Measurements from ENCODE around the gene PRM1. TPM values are rescaled to one million over a fixed set of nuclear protein-coding genes. Genes with fewer than 3 reads are reported as not detected.

PRM1 gene
- total RNA-seq, 1 donor from 2014 or later = not detected

DNA sequence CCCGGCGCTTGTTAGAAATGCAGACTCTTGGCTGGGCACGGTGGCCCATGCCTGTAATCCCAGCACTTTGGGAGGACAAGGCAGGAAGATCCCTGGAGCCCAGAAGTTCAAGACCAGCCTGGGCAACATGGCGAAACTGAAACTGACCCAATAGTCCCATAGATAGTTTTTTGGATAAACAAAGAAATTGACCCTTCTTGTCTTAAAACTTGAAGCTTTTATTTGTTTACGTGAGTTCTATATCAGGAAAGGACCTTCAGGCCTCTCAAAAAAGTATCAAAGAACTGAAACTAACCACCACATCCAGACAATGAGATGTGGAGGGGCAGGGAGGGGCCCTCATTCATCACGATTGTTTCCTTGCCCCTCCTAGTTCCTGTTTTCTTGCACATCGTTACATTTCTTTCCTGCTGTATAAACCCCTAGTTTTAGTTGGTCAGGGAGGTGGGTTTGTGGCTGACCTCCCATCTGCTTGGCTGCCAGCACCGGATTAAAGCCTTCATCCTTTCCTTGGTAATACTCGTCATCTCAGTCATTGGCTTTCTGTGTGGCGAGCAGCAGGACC, 29.9 kb upstream of the PRM1 start:
- H3K9me3 ChIP-seq (ENCODE audit: insufficient read depth, low read depth, low read length) = no peaks in the 10 kb centered on the region
- H4K20me1 ChIP-seq (ENCODE audit: insufficient read depth, low read length) = no peaks in the 10 kb centered on the region
- no peak overlapping the region for H2AFZ ChIP-seq (ENCODE audit: low read depth, low read length)
- H3K27me3 Mint-ChIP-seq (ENCODE audit: low read depth, unreplicated experiment) = no peaks in the 10 kb centered on the region
- H3K9me3 Mint-ChIP-seq (ENCODE audit: unreplicated experiment) = no peaks in the 10 kb centered on the region
- peaks cover 35% of the 10 kb centered on the region for H3K4me1 Mint-ChIP-seq (ENCODE audit: low read depth, unreplicated experiment)
- no peaks in the 10 kb centered on the region for H3K36me3 Mint-ChIP-seq (ENCODE audit: low read depth, unreplicated experiment)
- H3K4me3 ChIP-seq (ENCODE audit: insufficient read depth, low read depth, low read length) = no peak overlapping the region
- no peak overlapping the region for H3K4me3 Mint-ChIP-seq (ENCODE audit: unreplicated experiment)
- H3K36me3 ChIP-seq (ENCODE audit: insufficient read depth, low read length) = no peaks in the 10 kb centered on the region
- H3K27ac ChIP-seq (ENCODE audit: low read depth, low read length) = peak overlapping the region; percentile 59
- FAIRE-seq = no peak
- H3K9ac ChIP-seq (ENCODE audit: low read length) = no peak overlapping the region
- H3K27ac Mint-ChIP-seq (ENCODE audit: unreplicated experiment) = peak overlapping the region; percentile 89
- no peaks in the 10 kb centered on the region for H3K79me2 ChIP-seq (ENCODE audit: insufficient read depth, low read length)
- no peaks in the 10 kb centered on the region for H3K27me3 ChIP-seq (ENCODE audit: insufficient read depth, low read length)
- peak overlapping the region; percentile 45 for H3K4me2 ChIP-seq (ENCODE audit: low read length)
- TF ChIP-seq, protein P1, sequence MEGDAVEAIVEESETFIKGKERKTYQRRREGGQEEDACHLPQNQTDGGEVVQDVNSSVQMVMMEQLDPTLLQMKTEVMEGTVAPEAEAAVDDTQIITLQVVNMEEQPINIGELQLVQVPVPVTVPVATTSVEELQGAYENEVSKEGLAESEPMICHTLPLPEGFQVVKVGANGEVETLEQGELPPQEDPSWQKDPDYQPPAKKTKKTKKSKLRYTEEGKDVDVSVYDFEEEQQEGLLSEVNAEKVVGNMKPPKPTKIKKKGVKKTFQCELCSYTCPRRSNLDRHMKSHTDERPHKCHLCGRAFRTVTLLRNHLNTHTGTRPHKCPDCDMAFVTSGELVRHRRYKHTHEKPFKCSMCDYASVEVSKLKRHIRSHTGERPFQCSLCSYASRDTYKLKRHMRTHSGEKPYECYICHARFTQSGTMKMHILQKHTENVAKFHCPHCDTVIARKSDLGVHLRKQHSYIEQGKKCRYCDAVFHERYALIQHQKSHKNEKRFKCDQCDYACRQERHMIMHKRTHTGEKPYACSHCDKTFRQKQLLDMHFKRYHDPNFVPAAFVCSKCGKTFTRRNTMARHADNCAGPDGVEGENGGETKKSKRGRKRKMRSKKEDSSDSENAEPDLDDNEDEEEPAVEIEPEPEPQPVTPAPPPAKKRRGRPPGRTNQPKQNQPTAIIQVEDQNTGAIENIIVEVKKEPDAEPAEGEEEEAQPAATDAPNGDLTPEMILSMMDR (IDR thresholded peaks at IDR 0.05; ENCODE audit: insufficient read depth, low read depth, low read length) = no peak
- no peak for TF ChIP-seq EZH2 (IDR thresholded peaks at IDR 0.05; ENCODE audit: insufficient read depth, low read length)
- H3K4me1 ChIP-seq (ENCODE audit: insufficient read depth, low read length) = peaks cover 46% of the 10 kb centered on the region
- no peak for DNase-seq (ENCODE audit: low read depth)

DNA sequence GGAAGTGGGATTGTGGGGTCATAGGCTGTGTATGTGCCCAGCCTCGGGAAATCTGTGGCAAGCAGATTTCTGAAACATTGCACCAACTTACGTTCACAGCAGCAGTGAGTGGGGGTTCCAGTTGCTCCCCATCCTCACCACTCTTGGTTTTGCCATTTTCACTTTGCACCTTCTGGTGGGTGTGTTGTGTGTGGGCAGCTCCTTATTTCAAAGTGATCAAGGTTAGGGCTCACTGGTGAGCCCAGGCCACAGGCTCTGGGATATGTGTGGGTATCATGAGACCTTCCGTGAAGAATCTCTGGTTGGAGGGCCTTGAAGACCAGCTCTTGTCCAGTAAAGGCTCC, 29.5 kb upstream of the PRM1 start:
- H3K27me3 Mint-ChIP-seq (ENCODE audit: low read depth, unreplicated experiment) = no peaks in the 10 kb centered on the region
- Histone ChIP-seq H3K4me1 (ENCODE audit: insufficient read depth, low read length) (peaks cover 41% of the 10 kb centered on the region), H3K4me3 (ENCODE audit: insufficient read depth, low read depth, low read length) (no peak overlapping the region), H3K36me3 (ENCODE audit: insufficient read depth, low read length) (no peaks in the 10 kb centered on the region), H2AFZ (ENCODE audit: low read depth, low read length) (no peak overlapping the region), H3K4me2 (ENCODE audit: low read length) (no peak overlapping the region), H3K27me3 (ENCODE audit: insufficient read depth, low read length) (no peaks in the 10 kb centered on the region), H3K27ac (ENCODE audit: low read depth, low read length) (no peak overlapping the region), H3K79me2 (ENCODE audit: insufficient read depth, low read length) (no peaks in the 10 kb centered on the region), H3K9ac (ENCODE audit: low read length) (no peak overlapping the region), H4K20me1 (ENCODE audit: insufficient read depth, low read length) (no peaks in the 10 kb centered on the region), H3K9me3 (ENCODE audit: insufficient read depth, low read depth, low read length) (no peaks in the 10 kb centered on the region)
- peak overlapping the region; percentile 20 for H3K4me3 Mint-ChIP-seq (ENCODE audit: unreplicated experiment)
- DNase-seq (ENCODE audit: low read depth) (no peak), FAIRE-seq (no peak)
- no peaks in the 10 kb centered on the region for H3K9me3 Mint-ChIP-seq (ENCODE audit: unreplicated experiment)
- no peaks in the 10 kb centered on the region for H3K36me3 Mint-ChIP-seq (ENCODE audit: low read depth, unreplicated experiment)
- H3K27ac Mint-ChIP-seq (ENCODE audit: unreplicated experiment) = no peak overlapping the region
- TF ChIP-seq EZH2 (IDR thresholded peaks at IDR 0.05; ENCODE audit: insufficient read depth, low read length) = no peak
- TF ChIP-seq, protein P1 (IDR thresholded peaks at IDR 0.05; ENCODE audit: insufficient read depth, low read depth, low read length) = no peak
- peaks cover 33% of the 10 kb centered on the region for H3K4me1 Mint-ChIP-seq (ENCODE audit: low read depth, unreplicated experiment)

DNA sequence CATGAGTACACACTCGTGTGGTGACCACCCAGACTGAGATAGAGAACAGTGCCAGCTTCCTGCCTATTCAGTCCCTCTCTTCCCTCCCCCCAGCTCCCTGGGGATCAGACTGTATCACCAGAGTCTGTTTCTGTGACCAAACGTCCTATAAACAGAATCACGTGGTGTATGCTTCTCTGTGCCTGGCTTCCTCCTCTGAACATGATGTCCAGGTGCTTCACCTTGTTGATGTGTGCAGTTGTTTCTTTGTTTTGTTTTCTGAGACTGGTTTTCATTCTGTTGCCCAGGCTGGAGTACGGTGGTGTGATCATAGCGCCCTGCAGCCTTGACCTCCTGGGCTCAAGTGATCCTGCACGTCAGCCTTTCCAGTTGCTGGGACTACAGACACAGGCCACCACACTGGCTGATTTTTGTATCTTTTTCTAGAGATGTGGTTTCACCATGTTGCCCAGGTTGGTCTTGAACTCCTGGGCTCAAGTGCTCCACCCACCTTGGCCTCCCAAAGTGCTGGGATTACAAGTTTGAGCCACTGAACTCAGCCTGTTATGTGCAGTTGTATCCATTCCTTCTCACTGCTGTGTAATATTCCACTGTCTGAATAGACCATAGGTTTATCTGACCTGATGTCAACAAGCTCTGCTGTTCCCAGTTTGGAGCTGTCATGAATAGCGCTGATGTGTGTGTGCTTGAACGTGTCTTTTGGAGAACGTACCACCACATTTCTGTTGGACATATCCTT, 28.9 kb upstream of the PRM1 start:
- Mint-ChIP-seq H3K4me1 (ENCODE audit: low read depth, unreplicated experiment) (peaks cover 30% of the 10 kb centered on the region), H3K9me3 (ENCODE audit: unreplicated experiment) (no peaks in the 10 kb centered on the region), H3K4me3 (ENCODE audit: unreplicated experiment) (no peak overlapping the region), H3K36me3 (ENCODE audit: low read depth, unreplicated experiment) (no peaks in the 10 kb centered on the region), H3K27me3 (ENCODE audit: low read depth, unreplicated experiment) (no peaks in the 10 kb centered on the region), H3K27ac (ENCODE audit: unreplicated experiment) (no peak overlapping the region)
- FAIRE-seq (no peak), DNase-seq (ENCODE audit: low read depth) (no peak)
- no peak overlapping the region for H3K27ac ChIP-seq (ENCODE audit: low read depth, low read length)
- TF ChIP-seq EZH2 (IDR thresholded peaks at IDR 0.05; ENCODE audit: insufficient read depth, low read length) = no peak
- TF ChIP-seq, protein P1 (IDR thresholded peaks at IDR 0.05; ENCODE audit: insufficient read depth, low read depth, low read length) = no peak
- no peaks in the 10 kb centered on the region for H3K27me3 ChIP-seq (ENCODE audit: insufficient read depth, low read length)
- no peak overlapping the region for H2AFZ ChIP-seq (ENCODE audit: low read depth, low read length)
- no peaks in the 10 kb centered on the region for H3K36me3 ChIP-seq (ENCODE audit: insufficient read depth, low read length)
- H3K4me3 ChIP-seq (ENCODE audit: insufficient read depth, low read depth, low read length) = no peak overlapping the region
- no peak overlapping the region for H3K9ac ChIP-seq (ENCODE audit: low read length)
- no peaks in the 10 kb centered on the region for H4K20me1 ChIP-seq (ENCODE audit: insufficient read depth, low read length)
- no peaks in the 10 kb centered on the region for H3K9me3 ChIP-seq (ENCODE audit: insufficient read depth, low read depth, low read length)
- no peak overlapping the region for H3K4me2 ChIP-seq (ENCODE audit: low read length)
- H3K4me1 ChIP-seq (ENCODE audit: insufficient read depth, low read length) = peaks cover 36% of the 10 kb centered on the region
- H3K79me2 ChIP-seq (ENCODE audit: insufficient read depth, low read length) = no peaks in the 10 kb centered on the region

Data from astrocyte (in vitro differentiated cells and primary cell).